ENCODE results near the gene EPS8. TPM values are rescaled to one million over a fixed set of nuclear protein-coding genes. Genes with fewer than 3 reads are reported as not detected.
A peak's percentile ranks its signal among the peaks of the same experiment; 100 is the strongest.

The EPS8 gene
- total RNA-seq, 6 experiments from 2014 or later: 46.1 to 50.7 (median 46.6) TPM

GRCh38 chr12:15786772-15787171, 2.4 kb downstream of the EPS8 start:
- H3K27me3 Mint-ChIP-seq (ENCODE audit: insufficient read depth): no peaks in the 10 kb centered on the region
- no peak for TF ChIP-seq CTCF (IDR thresholded peaks at IDR 0.05)
- no peaks in the 10 kb centered on the region for H3K9me3 Mint-ChIP-seq
- peaks cover 34% of the 10 kb centered on the region for H3K36me3 Mint-ChIP-seq (ENCODE audit: low read depth)
- H3K4me1 Mint-ChIP-seq (ENCODE audit: low read depth): peaks cover 63% of the 10 kb centered on the region
- no peak overlapping the region for H3K27ac Mint-ChIP-seq
- DNase-seq: no peak
- H3K4me3 Mint-ChIP-seq: peak overlapping the region; percentile 92

GRCh38 chr12:15783288-15783687, 5.9 kb downstream of the EPS8 start:
- H3K36me3 Mint-ChIP-seq (ENCODE audit: low read depth): peaks cover 31% of the 10 kb centered on the region
- H3K4me1 Mint-ChIP-seq (ENCODE audit: low read depth): peaks cover 86% of the 10 kb centered on the region
- H3K4me3 Mint-ChIP-seq: no peak overlapping the region
- no peaks in the 10 kb centered on the region for H3K9me3 Mint-ChIP-seq
- no peak for DNase-seq
- TF ChIP-seq CTCF (IDR thresholded peaks at IDR 0.05): no peak
- H3K27ac Mint-ChIP-seq: no peak overlapping the region
- H3K27me3 Mint-ChIP-seq (ENCODE audit: insufficient read depth): no peaks in the 10 kb centered on the region

GRCh38 chr12:15782667-15783066, 6.5 kb downstream of the EPS8 start:
- H3K36me3 Mint-ChIP-seq (ENCODE audit: low read depth): peaks cover 28% of the 10 kb centered on the region
- H3K9me3 Mint-ChIP-seq: no peaks in the 10 kb centered on the region
- TF ChIP-seq CTCF (IDR thresholded peaks at IDR 0.05): no peak
- DNase-seq: no peak
- no peaks in the 10 kb centered on the region for H3K27me3 Mint-ChIP-seq (ENCODE audit: insufficient read depth)
- H3K4me1 Mint-ChIP-seq (ENCODE audit: low read depth): peaks cover 86% of the 10 kb centered on the region
- no peak overlapping the region; the same call in 1 of the 2 replicates for H3K27ac Mint-ChIP-seq
- no peak overlapping the region for H3K4me3 Mint-ChIP-seq

- no peak for TF ChIP-seq CTCF (IDR thresholded peaks at IDR 0.05)
- no peak for DNase-seq
- Mint-ChIP-seq H3K27me3 (ENCODE audit: insufficient read depth) (no peaks in the 10 kb centered on the region), H3K4me3 (peak overlapping the region; percentile 76), H3K4me1 (ENCODE audit: low read depth) (peaks cover 88% of the 10 kb centered on the region), H3K9me3 (no peaks in the 10 kb centered on the region), H3K36me3 (ENCODE audit: low read depth) (peaks cover 15% of the 10 kb centered on the region), H3K27ac (peak overlapping the region; percentile 84)
These were observed 9.3 kb downstream of the EPS8 start for GRCh38 chr12:15779925-15780324.

GRCh38 chr12:15778126-15778525, 11.1 kb downstream of the EPS8 start:
- H3K27me3 Mint-ChIP-seq (ENCODE audit: insufficient read depth): no peaks in the 10 kb centered on the region
- H3K4me3 Mint-ChIP-seq: peak overlapping the region; percentile 63
- TF ChIP-seq CTCF (IDR thresholded peaks at IDR 0.05): no peak
- peak overlapping the region; percentile 67 for H3K27ac Mint-ChIP-seq
- peaks cover 86% of the 10 kb centered on the region for H3K4me1 Mint-ChIP-seq (ENCODE audit: low read depth)
- peak; percentile 34 for DNase-seq
- no peaks in the 10 kb centered on the region for H3K9me3 Mint-ChIP-seq
- peaks cover 5% of the 10 kb centered on the region for H3K36me3 Mint-ChIP-seq (ENCODE audit: low read depth)
